Hepatocyte (in vitro differentiated cells): Measurements from ENCODE around the gene CLIP2. TPM values are rescaled to one million over a fixed set of nuclear protein-coding genes. Genes with fewer than 3 reads are reported as not detected.

Experiments
- DNase-seq: peaks from one replicate; pipeline ENCODE4 v3.0.0-alpha.2; 2016; ENCODE audit warnings: low spot score
- H2AFZ ChIP-seq: fragments of 200-600 bp; sonication (generic); 2 replicates; pipeline ENCODE4 v1.6.0; 2016; ENCODE audit warnings: antibody characterized with exemption, mild to moderate bottlenecking
- H3K27ac ChIP-seq: fragments of 200-600 bp; sonication (generic); 2 replicates; pipeline ENCODE4 v1.5.1; 2016; ENCODE audit warnings: mild to moderate bottlenecking
- H3K27me3 ChIP-seq: fragments of 200-600 bp; sonication (generic); 2 replicates; pipeline ENCODE4 v1.6.1; 2016
- H3K36me3 ChIP-seq: fragments of 200-600 bp; sonication (generic); replicated peaks from 2 replicates; pipeline ENCODE4 v1.5.1; 2016; ENCODE audit warnings: low read depth; ENCODE audit not compliant: insufficient read depth
- H3K4me1 ChIP-seq: fragments of 200-600 bp; sonication (generic); 2 replicates; pipeline ENCODE4 v1.5.1; 2016; ENCODE audit warnings: mild to moderate bottlenecking, moderate library complexity; ENCODE audit not compliant: insufficient read depth
- H3K4me2 ChIP-seq: fragments of 200-600 bp; sonication (generic); 2 replicates; pipeline ENCODE4 v1.6.0; 2016
- H3K4me3 ChIP-seq: fragments of 200-600 bp; sonication (generic); 2 replicates; pipeline ENCODE4 v1.5.1; 2016; ENCODE audit warnings: mild to moderate bottlenecking
- H3K79me2 ChIP-seq: fragments of 200-600 bp; sonication (generic); 2 replicates; pipeline ENCODE4 v1.6.0; 2017; ENCODE audit warnings: mild to moderate bottlenecking
- H3K9me2 ChIP-seq: fragments of 200-600 bp; sonication (generic); replicated peaks from 2 replicates; pipeline ENCODE4 v1.6.0; 2017; ENCODE audit warnings: mild to moderate bottlenecking; ENCODE audit not compliant: insufficient read depth
- H3K9me3 ChIP-seq: fragments of 200-600 bp; sonication (generic); 2 replicates; pipeline ENCODE4 v1.5.1; 2016; ENCODE audit warnings: low read depth, mild to moderate bottlenecking
- H4K20me1 ChIP-seq: fragments of 200-600 bp; sonication (generic); 2 replicates; pipeline ENCODE4 v1.6.0; 2016; ENCODE audit warnings: mild to moderate bottlenecking; ENCODE audit not compliant: insufficient read depth, poor library complexity, severe bottlenecking
- EZH2 ChIP-seq: fragments of 200-600 bp; sonication (generic); IDR thresholded peaks from 2 replicates; pipeline ENCODE4 v1.6.1; 2016; ENCODE audit warnings: antibody characterized with exemption, mild to moderate bottlenecking, borderline replicate concordance
- EZH2phosphoT487 ChIP-seq: fragments of 200-600 bp; sonication (generic); IDR thresholded peaks from one replicate; pipeline ENCODE4 v1.6.1; 2018; ENCODE audit warnings: antibody characterized with exemption, mild to moderate bottlenecking, low read depth, moderate library complexity; ENCODE audit not compliant: unreplicated experiment, severe bottlenecking
- WGBS: methylation state at CpG from one replicate; pipeline ENCODE4 v1.1.6; 2016; ENCODE audit warnings: low lambda C conversion rate; ENCODE audit errors: missing lambda C conversion rate; 5-methylcytosine and 5-hydroxymethylcytosine counted together
- polyA plus RNA-seq: library from polyadenylated mRNA; unstranded; fragments of >200 nt; fragmentation: Nextera tagmentation; extraction: Ambion mirVana; gene quantifications from 2 replicates; pipeline ENCODE4 v1.2.1, GENCODE V29; 2016
- total RNA-seq: library from RNA; depleted of rRNA; stranded (reverse); fragments of >200 nt; gene quantifications from 2 replicates; pipeline ENCODE4 v1.2.3, GENCODE V29; 2014
- TF ChIP-seq, protein P1 (sequence below): fragments of 200-600 bp; sonication (generic); IDR thresholded peaks from 2 replicates; pipeline ENCODE4 v1.5.1; 2016; ENCODE audit warnings: antibody characterized with exemption, mild to moderate bottlenecking; ENCODE audit not compliant: poor library complexity

Gene CLIP2
- total and polyA plus RNA-seq, 2 experiments from 2014 or later: 17.9 to 28.5 TPM

DNA sequence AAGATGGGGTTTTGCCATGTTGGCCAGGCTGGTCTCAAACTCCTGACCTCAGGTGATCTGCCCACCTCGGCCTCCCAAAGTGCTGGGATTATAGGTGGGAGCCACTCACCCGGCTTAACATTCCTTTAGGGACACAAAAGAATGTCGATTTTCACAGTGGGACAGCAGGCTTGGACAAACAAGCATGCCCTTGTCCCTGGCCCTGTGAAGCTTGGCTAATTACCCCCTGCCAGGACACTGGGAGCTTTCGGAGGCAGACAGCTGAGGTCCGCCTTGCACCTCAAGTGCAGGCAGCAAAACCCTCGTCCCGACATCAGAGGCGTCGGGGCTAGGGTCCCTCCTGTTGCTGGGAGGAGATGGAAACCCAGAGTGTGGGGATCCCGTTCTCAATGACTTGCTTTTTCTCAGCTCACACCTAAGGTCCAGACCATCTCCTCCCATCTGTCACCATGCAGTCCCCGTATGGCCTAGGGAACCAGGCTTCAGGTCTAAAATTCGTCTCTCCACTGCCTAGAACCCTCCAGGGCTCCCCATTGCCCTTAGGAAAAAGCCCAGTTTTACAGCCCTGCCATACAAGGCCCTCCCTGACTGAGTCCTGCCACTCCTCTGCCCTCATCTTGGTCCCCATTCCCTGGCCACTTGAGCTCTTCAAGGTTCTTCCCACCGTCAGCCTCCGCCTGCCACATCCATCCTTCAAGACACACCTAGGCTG lies 6.3 kb upstream of the CLIP2 start:
- Histone ChIP-seq H3K27me3 (no peaks in the 10 kb centered on the region), H3K4me1 (peaks cover 14% of the 10 kb centered on the region), H3K79me2 (no peaks in the 10 kb centered on the region), H3K4me2 (no peak overlapping the region), H3K36me3 (no peaks in the 10 kb centered on the region), H2AFZ (no peak overlapping the region), H3K9me3 (no peaks in the 10 kb centered on the region), H4K20me1 (no peaks in the 10 kb centered on the region), H3K27ac (no peak overlapping the region), H3K4me3 (no peak overlapping the region), H3K9me2 (no peaks in the 10 kb centered on the region)
- no peak for DNase-seq
- TF ChIP-seq EZH2: no peak
- TF ChIP-seq, protein P1, sequence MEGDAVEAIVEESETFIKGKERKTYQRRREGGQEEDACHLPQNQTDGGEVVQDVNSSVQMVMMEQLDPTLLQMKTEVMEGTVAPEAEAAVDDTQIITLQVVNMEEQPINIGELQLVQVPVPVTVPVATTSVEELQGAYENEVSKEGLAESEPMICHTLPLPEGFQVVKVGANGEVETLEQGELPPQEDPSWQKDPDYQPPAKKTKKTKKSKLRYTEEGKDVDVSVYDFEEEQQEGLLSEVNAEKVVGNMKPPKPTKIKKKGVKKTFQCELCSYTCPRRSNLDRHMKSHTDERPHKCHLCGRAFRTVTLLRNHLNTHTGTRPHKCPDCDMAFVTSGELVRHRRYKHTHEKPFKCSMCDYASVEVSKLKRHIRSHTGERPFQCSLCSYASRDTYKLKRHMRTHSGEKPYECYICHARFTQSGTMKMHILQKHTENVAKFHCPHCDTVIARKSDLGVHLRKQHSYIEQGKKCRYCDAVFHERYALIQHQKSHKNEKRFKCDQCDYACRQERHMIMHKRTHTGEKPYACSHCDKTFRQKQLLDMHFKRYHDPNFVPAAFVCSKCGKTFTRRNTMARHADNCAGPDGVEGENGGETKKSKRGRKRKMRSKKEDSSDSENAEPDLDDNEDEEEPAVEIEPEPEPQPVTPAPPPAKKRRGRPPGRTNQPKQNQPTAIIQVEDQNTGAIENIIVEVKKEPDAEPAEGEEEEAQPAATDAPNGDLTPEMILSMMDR: no peak
- TF ChIP-seq EZH2phosphoT487: no peak
- WGBS: 73% methylated on average over 14 of the region's 14 CpGs

DNA sequence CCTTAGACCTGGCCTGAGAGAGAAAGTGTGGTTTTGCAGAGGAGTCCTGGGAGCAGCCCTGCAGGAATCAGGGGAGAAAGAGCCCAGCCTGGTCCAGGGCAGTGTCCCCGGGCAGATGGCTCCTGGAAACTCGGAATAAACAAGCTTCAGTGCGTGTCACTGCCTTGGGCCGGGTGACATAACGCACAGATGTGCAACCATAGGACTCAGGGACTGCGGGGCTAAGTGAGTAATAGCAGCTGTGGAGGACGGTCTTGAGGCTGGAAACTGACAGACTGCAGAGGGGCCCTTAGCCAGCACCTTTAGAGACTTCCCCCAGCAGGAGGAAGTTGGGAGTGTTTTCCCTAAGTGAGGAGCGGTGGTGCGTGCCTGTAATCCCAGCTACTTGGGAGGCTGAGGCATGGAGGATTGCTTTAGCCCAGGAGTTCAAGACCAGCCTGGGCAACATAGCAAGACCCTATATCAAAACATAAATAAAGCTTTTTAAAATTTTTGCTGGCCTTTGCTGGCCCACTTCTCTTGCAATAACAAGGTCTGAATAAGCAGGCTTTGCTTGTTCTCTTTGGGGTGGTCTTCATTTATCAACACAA lies 5.3 kb upstream of the CLIP2 start:
- peaks cover 23% of the 10 kb centered on the region for H3K4me1 ChIP-seq
- no peaks in the 10 kb centered on the region for H3K9me2 ChIP-seq
- 85% methylated on average over 9 of the region's 9 CpGs for WGBS
- H3K4me3 ChIP-seq: no peak overlapping the region
- no peak overlapping the region for H2AFZ ChIP-seq
- H3K4me2 ChIP-seq: no peak overlapping the region
- no peaks in the 10 kb centered on the region for H3K27me3 ChIP-seq
- no peaks in the 10 kb centered on the region for H3K79me2 ChIP-seq
- H4K20me1 ChIP-seq: no peaks in the 10 kb centered on the region
- peak overlapping the region; percentile 92 for H3K27ac ChIP-seq
- TF ChIP-seq, protein P1: no peak
- TF ChIP-seq EZH2phosphoT487: no peak
- no peaks in the 10 kb centered on the region for H3K9me3 ChIP-seq
- no peak for DNase-seq
- no peaks in the 10 kb centered on the region for H3K36me3 ChIP-seq

DNA sequence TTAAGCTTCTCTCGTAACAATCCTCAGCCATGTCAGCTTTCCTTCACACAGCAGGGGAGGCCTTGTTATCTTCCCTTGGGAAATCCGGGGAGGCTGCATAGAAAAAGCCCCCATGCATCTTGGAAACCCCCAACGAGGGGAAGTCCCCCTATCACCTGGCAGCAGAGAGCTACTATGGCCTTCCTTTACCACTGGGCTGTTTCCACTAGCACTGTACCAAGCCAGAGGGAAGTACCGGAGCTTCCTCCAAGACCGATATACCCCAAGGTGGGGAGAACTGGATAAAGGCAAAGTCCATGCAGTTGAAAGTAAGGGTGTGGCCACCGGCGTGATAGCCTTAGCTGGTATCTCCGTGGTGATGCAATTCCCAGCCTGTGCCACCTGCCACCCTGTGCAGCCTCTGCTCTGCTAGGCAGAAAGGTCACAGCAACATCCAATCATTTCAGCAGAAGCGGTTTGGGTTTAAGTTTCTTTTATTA lies 4.4 kb upstream of the CLIP2 start:
- Histone ChIP-seq H3K27me3 (no peaks in the 10 kb centered on the region), H3K9me3 (no peaks in the 10 kb centered on the region), H3K4me1 (peaks cover 24% of the 10 kb centered on the region), H4K20me1 (no peaks in the 10 kb centered on the region), H3K79me2 (peaks cover 5% of the 10 kb centered on the region), H3K36me3 (no peaks in the 10 kb centered on the region), H3K27ac (peak overlapping the region; percentile 92), H3K4me2 (peak overlapping the region; percentile 35), H3K4me3 (no peak overlapping the region), H2AFZ (no peak overlapping the region), H3K9me2 (no peaks in the 10 kb centered on the region)
- DNase-seq: peak; percentile 82
- WGBS: 41% methylated on average over 9 of the region's 9 CpGs
- no peak for TF ChIP-seq EZH2phosphoT487
- TF ChIP-seq, protein P1: no peak
- TF ChIP-seq EZH2: no peak
